ENCODE data around the gene ADAM8.

Gene ADAM8

GRCh38 chr10:133263674-133264073 lies 13.0 kb downstream of the ADAM8 start:
- no peak for DNase-seq (ENCODE audit: low read depth)
- no peak for TF ChIP-seq CTCF (conservative IDR thresholded peaks at IDR 0.05; ENCODE audit: control insufficient read depth, insufficient read depth, low read depth, low read length)
- no peak overlapping the region for H3K4me3 ChIP-seq (ENCODE audit: control insufficient read depth, low read depth, low read length)

GRCh38 chr10:133262696-133263095 lies 14.0 kb downstream of the ADAM8 start:
- H3K4me3 ChIP-seq (ENCODE audit: control insufficient read depth, low read depth, low read length) = no peak overlapping the region
- no peak for DNase-seq (ENCODE audit: low read depth)
- TF ChIP-seq CTCF (conservative IDR thresholded peaks at IDR 0.05; ENCODE audit: control insufficient read depth, insufficient read depth, low read depth, low read length) = no peak

GRCh38 chr10:133261726-133262325 lies 14.8 kb downstream of the ADAM8 start:
- H3K4me3 ChIP-seq (ENCODE audit: control insufficient read depth, low read depth, low read length) = peak overlapping the region; percentile 41
- no peak for TF ChIP-seq CTCF (conservative IDR thresholded peaks at IDR 0.05; ENCODE audit: control insufficient read depth, insufficient read depth, low read depth, low read length)
- DNase-seq (ENCODE audit: low read depth) = peak; percentile 49

- TF ChIP-seq CTCF (conservative IDR thresholded peaks at IDR 0.05; ENCODE audit: control insufficient read depth, insufficient read depth, low read depth, low read length) = no peak
- peak overlapping the region; percentile 41 for H3K4me3 ChIP-seq (ENCODE audit: control insufficient read depth, low read depth, low read length)
- peak; percentile 19 for DNase-seq (ENCODE audit: low read depth)
Observed at GRCh38 chr10:133260895-133261725, 15.6 kb downstream of the ADAM8 start.

GRCh38 chr10:133259602-133259989 lies 17.1 kb downstream of the ADAM8 start:
- no peak for DNase-seq (ENCODE audit: low read depth)
- no peak overlapping the region for H3K4me3 ChIP-seq (ENCODE audit: control insufficient read depth, low read depth, low read length)
- no peak for TF ChIP-seq CTCF (conservative IDR thresholded peaks at IDR 0.05; ENCODE audit: control insufficient read depth, insufficient read depth, low read depth, low read length)

GRCh38 chr10:133258818-133259601 lies 17.7 kb downstream of the ADAM8 start:
- no peak overlapping the region for H3K4me3 ChIP-seq (ENCODE audit: control insufficient read depth, low read depth, low read length)
- DNase-seq (ENCODE audit: low read depth) = peak; percentile 99
- no peak for TF ChIP-seq CTCF (conservative IDR thresholded peaks at IDR 0.05; ENCODE audit: control insufficient read depth, insufficient read depth, low read depth, low read length)
